Right lobe of liver (tissue), 6 donors: ENCODE measurements around the gene MAGEB17. TPM values are rescaled to one million over a fixed set of nuclear protein-coding genes. Genes with fewer than 3 reads are reported as not detected.

ENCODE experiments used
- ATAC-seq, 4 donors: fragments of 200-7000 bp; cut with Tn5 transposase; one replicate each; pipeline ENCODE4 v1.9.1; 2020; ENCODE audit warnings: mild to moderate bottlenecking in 4 of 4, moderate library complexity in 4 of 4
- DNase-seq, 3 donors: peaks; one replicate each; pipeline ENCODE4 v3.0.0-alpha.2; 2020
- H3K27ac ChIP-seq, 3 donors: fragments of 200-600 bp; one replicate each; pipeline ENCODE4 v1.8.0; 2022
- H3K27me3 ChIP-seq, 2 donors: fragments of 200-600 bp; one replicate each; pipeline ENCODE4 v1.8.0; 2022
- H3K36me3 ChIP-seq, 4 donors: fragments of 200-600 bp; sonication (generic) in 1 of 4; one replicate each; pipeline versions ENCODE4 v1.5.1 to v1.8.0; 2017 to 2022; ENCODE audit warnings: control low read depth in 1 of 4
- H3K4me1 ChIP-seq, 4 donors: fragments of 200-600 bp; sonication (generic) in 1 of 4; one replicate each; pipeline versions ENCODE4 v1.5.1 to v1.8.0; 2017 to 2022; ENCODE audit warnings: control low read depth in 1 of 4
- H3K4me3 ChIP-seq, 3 donors: fragments of 200-600 bp; one replicate each; pipeline ENCODE4 v1.8.0; 2022
- H3K9me3 ChIP-seq, 4 donors: fragments of 200-600 bp; sonication (generic) in 1 of 4; one replicate each; pipeline versions ENCODE4 v1.5.1 to v1.8.0; 2017 to 2022; ENCODE audit warnings: control low read depth in 1 of 4
- POLR2A ChIP-seq: fragments of 450-650 bp; IDR thresholded peaks from one replicate; pipeline ENCODE4 v1.6.1; 2017; ENCODE audit warnings: antibody characterized with exemption, mild to moderate bottlenecking
- WGBS: methylation state at CpG from one replicate; pipeline ENCODE4 v1.1.6; 2018; ENCODE audit warnings: low coverage, low lambda C conversion rate; ENCODE audit not compliant: insufficient coverage; ENCODE audit errors: missing lambda C conversion rate; 5-methylcytosine and 5-hydroxymethylcytosine counted together
- intact Hi-C, 2 donors: fragments of 100-400 bp; cut with DNase I; formaldehyde crosslinking; loops; one replicate each; pipeline versions ENCODE4 v1.11.2 to v1.14.1; 2022
- total RNA-seq, 6 experiments: library from RNA; depleted of rRNA in 2 of 6; stranded (reverse); fragments of >200 nt in 2 of 6; fragmentation: NEBNext Ultra II Directional in 3 of 6; extraction: Animal tissue kit (Norgen Biotek cat#: 25700) in 3 of 6; gene quantifications; one replicate each; pipeline versions ENCODE4 v1.1.0 to v1.2.4, GENCODE V29; 2016 to 2023
- TF ChIP-seq, protein P1 (sequence below), 4 donors: fragments of 200-600 bp in 3 of 4; fragments of 450-650 bp in 1 of 4; IDR thresholded peaks; one replicate each; pipeline versions ENCODE4 v1.5.1 to v1.8.0; 2016 to 2022; ENCODE audit warnings: antibody characterized with exemption in 4 of 4, mild to moderate bottlenecking in 2 of 4
- donor health status: DM: no; HTN: yes; CAD: no.
- donor health status: DM: no; HTN: no; CAD: no.
- donor health status: DM: no; HTN: no; CAD: no.
- donor health status: DM: no; HTN: yes; CAD: no.
- donor health status: DM: no; HTN: yes; CAD: no.

The MAGEB17 gene
- total RNA-seq, 6 experiments from 2014 or later: not detected

DNA sequence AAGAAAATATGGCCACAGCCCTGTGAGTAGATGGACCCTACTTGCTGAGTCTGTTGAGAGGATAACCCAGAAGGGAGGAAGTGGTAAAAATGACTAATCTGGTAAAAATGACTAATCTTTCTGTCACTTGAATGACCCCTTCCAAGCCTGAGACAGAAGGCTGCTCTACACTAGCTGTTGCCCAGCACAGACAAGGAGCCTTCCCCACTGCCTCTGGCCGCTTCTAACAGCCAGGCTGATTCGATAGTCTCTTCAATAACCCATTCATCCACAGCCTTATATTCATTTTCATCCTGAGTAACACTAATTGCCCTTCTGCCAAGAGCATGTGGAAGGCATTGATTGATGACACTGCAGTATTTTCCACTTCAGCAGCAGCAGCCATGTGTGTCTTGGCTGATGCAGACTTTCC is 18.4 kb downstream of the MAGEB17 start:
- Histone ChIP-seq H3K36me3 (no peaks in the 10 kb centered on the region), H3K4me3 (no peak overlapping the region), H3K27ac (no peak overlapping the region), H3K9me3 (no peaks in the 10 kb centered on the region), H3K4me1 (no peaks in the 10 kb centered on the region), H3K27me3 (no peaks in the 10 kb centered on the region)
- DNase-seq (no peak), ATAC-seq (peak in 2 of 4 donors; percentile 30 to 59)
- intact Hi-C loops: no loop called here
- WGBS: 50% methylated on average over 1 of the region's 2 CpGs
- TF ChIP-seq, protein P1, sequence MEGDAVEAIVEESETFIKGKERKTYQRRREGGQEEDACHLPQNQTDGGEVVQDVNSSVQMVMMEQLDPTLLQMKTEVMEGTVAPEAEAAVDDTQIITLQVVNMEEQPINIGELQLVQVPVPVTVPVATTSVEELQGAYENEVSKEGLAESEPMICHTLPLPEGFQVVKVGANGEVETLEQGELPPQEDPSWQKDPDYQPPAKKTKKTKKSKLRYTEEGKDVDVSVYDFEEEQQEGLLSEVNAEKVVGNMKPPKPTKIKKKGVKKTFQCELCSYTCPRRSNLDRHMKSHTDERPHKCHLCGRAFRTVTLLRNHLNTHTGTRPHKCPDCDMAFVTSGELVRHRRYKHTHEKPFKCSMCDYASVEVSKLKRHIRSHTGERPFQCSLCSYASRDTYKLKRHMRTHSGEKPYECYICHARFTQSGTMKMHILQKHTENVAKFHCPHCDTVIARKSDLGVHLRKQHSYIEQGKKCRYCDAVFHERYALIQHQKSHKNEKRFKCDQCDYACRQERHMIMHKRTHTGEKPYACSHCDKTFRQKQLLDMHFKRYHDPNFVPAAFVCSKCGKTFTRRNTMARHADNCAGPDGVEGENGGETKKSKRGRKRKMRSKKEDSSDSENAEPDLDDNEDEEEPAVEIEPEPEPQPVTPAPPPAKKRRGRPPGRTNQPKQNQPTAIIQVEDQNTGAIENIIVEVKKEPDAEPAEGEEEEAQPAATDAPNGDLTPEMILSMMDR (IDR thresholded peaks at IDR 0.05): no peak
- no peak for TF ChIP-seq POLR2A

DNA sequence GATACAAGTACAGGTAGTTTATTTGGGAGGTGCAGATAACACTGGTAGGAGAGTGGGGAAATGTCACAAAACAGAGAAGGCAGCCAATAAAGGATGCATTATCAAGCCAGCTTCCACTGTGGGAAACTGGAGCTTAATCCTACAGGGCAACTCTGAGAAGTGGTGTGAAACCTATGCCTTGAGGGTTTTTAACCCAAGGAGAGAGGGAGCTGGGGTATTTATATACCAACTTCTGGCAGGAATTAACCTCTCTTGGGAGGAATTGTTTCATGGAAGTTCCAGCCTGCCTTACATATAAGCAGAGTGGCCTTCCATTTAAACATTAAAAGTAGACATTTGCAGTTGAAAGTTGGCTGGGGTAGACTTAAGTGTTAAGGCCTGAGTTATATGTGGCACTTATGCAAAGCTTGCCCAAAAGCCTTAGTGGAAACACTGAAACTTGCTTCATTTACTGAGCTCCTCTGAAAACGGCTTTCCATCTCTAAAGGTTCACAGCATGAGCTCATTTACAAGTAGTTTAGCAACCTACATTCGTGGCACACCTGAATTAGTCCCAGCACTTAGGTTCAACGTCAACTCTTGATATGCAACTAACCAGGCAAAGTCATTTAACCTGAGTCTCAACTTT is 19.2 kb downstream of the MAGEB17 start:
- WGBS: 30% methylated on average over 3 of the region's 3 CpGs
- intact Hi-C loops: no loop called here
- H3K4me1 ChIP-seq: no peaks in the 10 kb centered on the region

DNA sequence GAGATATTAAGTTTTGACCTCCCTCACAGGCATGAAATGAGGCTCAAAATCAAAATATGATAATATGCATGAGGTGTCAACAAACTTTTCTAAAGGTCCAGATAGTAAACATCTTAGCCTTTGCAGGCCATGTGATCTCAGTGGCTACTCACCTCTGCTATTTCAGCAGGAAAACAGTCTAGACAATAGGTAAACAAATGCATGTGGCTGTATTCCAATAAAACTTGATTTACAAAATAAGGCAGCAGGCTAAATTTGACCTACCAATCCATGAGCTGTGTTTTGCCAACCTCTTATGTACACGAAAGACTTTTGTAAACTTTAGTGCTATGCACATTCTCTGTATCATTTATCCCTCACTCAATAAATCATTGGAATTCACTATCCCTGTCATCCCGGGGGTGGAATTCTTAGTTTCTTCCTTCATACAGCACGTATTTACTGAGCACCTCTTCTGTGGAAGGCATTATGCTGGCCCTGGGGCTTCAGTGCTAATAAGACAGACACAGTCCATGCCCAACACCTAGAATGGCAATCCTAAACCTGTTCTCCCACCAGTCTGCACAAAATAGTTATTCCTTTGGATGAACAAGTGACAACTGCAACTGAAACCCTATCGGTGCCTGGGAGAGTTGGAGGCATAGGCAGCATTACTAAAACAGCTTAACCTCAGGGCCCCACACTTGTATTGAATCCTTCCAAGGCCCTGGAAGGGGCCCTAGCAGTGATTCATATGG is 19.9 kb downstream of the MAGEB17 start:
- Histone ChIP-seq H3K4me1 (no peaks in the 10 kb centered on the region), H3K27me3 (no peaks in the 10 kb centered on the region), H3K9me3 (no peaks in the 10 kb centered on the region), H3K27ac (no peak overlapping the region), H3K4me3 (no peak overlapping the region), H3K36me3 (no peaks in the 10 kb centered on the region)
- TF ChIP-seq POLR2A: no peak
- TF ChIP-seq, protein P1 (IDR thresholded peaks at IDR 0.05): no peak
- ATAC-seq: peak in 2 of 4 donors; percentile 36 to 57
- DNase-seq: no peak
- intact Hi-C loops: no loop called here
- 27% methylated on average over 4 of the region's 4 CpGs for WGBS

More for the DNA sequence above, 19.2 kb downstream of the MAGEB17 start:
- Histone ChIP-seq H3K4me3 (no peak overlapping the region), H3K36me3 (no peaks in the 10 kb centered on the region), H3K27ac (no peak overlapping the region), H3K9me3 (no peaks in the 10 kb centered on the region), H3K27me3 (no peaks in the 10 kb centered on the region)
- no peak for ATAC-seq
- no peak for TF ChIP-seq POLR2A
- TF ChIP-seq, protein P1 (IDR thresholded peaks at IDR 0.05): no peak
- DNase-seq: no peak

DNA sequence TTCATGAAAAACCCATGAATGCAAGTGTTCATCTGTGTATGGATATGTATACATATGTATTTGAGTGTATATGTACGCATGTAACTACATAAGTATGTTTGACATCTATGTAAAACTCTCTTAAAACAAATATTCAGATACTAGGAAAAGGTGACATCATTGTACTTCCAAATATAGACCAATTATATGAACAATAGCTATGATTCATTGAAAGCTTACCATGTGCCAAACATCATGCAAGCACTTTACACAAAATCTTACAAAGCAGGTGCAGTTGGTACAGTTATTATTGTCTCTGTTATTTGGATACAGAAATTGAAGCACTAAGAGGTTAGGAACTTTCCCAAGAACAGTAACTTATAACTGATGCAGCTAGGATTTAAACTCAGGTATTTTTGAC is 21.4 kb downstream of the MAGEB17 start:
- DNase-seq: no peak
- Histone ChIP-seq H3K4me3 (no peak overlapping the region), H3K4me1 (no peaks in the 10 kb centered on the region), H3K36me3 (no peaks in the 10 kb centered on the region), H3K27me3 (peaks cover 0 to 3% of the 10 kb centered on the region in 2 donors), H3K27ac (no peak overlapping the region), H3K9me3 (no peaks in the 10 kb centered on the region)
- 33% methylated on average over 1 of the region's 1 CpG for whole genome bisulfite sequencing
- intact Hi-C loops: no loop called here
- no peak for ATAC-seq
- TF ChIP-seq POLR2A: no peak
- TF ChIP-seq, protein P1 (IDR thresholded peaks at IDR 0.05): no peak
